ENCODE results near the gene S100A13. TPM values are rescaled to one million over a fixed set of nuclear protein-coding genes. Genes with fewer than 3 reads are reported as not detected.

Gene S100A13
- total and polyA plus RNA-seq, 9 of the 15 experiments (the other 6 are each of a cell fraction or from before 2014, with no cell fraction given) = 41.9 to 129 (median 58.0) TPM

DNA sequence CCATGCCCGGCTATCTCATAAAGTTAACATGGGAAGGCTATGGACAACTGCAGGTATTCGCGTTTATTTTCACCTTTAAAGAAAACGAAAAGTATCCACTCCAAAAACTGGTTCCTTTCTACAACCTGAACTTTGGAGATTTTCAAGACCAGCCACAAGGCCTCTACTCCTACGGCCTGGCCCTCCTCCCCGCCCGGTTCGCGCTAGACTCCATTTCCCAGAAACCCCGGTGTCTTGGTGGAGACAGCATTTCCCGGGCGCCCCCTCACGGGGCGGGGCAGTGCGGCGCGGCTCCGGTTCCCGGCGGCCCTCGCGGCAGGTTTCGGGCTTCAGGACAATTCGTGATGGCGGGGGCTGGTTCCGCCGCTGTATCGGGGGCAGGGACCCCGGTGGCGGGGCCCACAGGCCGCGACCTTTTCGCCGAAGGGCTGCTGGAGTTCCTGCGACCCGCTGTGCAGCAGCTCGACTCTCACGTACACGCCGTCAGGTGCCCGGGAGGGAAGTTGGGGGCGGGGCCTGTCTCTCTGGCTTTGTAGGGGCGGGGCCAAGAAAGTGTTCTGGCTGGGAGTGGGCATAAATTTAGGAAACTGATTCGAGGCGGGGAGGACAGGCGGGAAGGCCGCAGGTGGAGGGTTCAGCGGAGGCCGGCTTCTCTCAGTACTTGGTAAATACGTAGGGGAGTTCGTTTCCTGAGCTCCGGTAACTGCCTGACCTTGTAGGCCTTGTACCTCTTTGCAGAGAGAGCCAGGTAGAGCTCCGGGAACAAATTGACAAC, 31.3 kb upstream of the S100A13 start, which contains the start of gene SNAPIN (continued):
- TF ChIP-seq, protein P1, sequence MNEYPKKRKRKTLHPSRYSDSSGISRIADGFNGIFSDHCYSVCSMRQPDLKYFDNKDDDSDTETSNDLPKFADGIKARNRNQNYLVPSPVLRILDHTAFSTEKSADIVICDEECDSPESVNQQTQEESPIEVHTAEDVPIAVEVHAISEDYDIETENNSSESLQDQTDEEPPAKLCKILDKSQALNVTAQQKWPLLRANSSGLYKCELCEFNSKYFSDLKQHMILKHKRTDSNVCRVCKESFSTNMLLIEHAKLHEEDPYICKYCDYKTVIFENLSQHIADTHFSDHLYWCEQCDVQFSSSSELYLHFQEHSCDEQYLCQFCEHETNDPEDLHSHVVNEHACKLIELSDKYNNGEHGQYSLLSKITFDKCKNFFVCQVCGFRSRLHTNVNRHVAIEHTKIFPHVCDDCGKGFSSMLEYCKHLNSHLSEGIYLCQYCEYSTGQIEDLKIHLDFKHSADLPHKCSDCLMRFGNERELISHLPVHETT (CRISPR knock-in tag; conservative IDR thresholded peaks at IDR 0.05 in 1 of 2, IDR thresholded peaks at IDR 0.05 in 1 of 2) = peak in 1 of 2 experiments; percentile 75; a peak in 2 of 4 replicates
- TF ChIP-seq OTX1 (CRISPR knock-in tag; IDR thresholded peaks at IDR 0.05) = no peak
- TF ChIP-seq SP2 (IDR thresholded peaks at IDR 0.05; ENCODE audit: extremely low read depth, low read depth, low read length, poor library complexity, severe bottlenecking) = no peak
- no peak for TF ChIP-seq TCFL5 (CRISPR knock-in tag; conservative IDR thresholded peaks at IDR 0.05)
- no peak for TF ChIP-seq ZNF507 (tag; conservative IDR thresholded peaks at IDR 0.05)
- TF ChIP-seq, protein P2, sequence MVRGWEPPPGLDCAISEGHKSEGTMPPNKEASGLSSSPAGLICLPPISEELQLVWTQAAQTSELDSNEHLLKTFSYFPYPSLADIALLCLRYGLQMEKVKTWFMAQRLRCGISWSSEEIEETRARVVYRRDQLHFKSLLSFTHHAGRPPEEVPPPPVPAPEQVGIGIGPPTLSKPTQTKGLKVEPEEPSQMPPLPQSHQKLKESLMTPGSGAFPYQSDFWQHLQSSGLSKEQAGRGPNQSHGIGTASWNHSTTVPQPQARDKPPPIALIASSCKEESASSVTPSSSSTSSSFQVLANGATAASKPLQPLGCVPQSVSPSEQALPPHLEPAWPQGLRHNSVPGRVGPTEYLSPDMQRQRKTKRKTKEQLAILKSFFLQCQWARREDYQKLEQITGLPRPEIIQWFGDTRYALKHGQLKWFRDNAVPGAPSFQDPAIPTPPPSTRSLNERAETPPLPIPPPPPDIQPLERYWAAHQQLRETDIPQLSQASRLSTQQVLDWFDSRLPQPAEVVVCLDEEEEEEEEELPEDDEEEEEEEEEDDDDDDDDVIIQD (CRISPR knock-in tag; IDR thresholded peaks at IDR 0.05) = no peak
- no peak for TF ChIP-seq BRCA1 (IDR thresholded peaks at IDR 0.05)
- no peak for TF ChIP-seq BRCA1 (CRISPR knock-in tag; IDR thresholded peaks at IDR 0.05)
- TF ChIP-seq ZNF583 (CRISPR knock-in tag; IDR thresholded peaks at IDR 0.05) = no peak
- no peak for TF ChIP-seq ASH1L (IDR thresholded peaks at IDR 0.05; ENCODE audit: borderline replicate concordance, low read depth, partially characterized antibody)
- TF ChIP-seq, protein P3, sequence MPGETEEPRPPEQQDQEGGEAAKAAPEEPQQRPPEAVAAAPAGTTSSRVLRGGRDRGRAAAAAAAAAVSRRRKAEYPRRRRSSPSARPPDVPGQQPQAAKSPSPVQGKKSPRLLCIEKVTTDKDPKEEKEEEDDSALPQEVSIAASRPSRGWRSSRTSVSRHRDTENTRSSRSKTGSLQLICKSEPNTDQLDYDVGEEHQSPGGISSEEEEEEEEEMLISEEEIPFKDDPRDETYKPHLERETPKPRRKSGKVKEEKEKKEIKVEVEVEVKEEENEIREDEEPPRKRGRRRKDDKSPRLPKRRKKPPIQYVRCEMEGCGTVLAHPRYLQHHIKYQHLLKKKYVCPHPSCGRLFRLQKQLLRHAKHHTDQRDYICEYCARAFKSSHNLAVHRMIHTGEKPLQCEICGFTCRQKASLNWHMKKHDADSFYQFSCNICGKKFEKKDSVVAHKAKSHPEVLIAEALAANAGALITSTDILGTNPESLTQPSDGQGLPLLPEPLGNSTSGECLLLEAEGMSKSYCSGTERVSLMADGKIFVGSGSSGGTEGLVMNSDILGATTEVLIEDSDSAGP (CRISPR knock-in tag; IDR thresholded peaks at IDR 0.05) = no peak
- TF ChIP-seq, protein P4, sequence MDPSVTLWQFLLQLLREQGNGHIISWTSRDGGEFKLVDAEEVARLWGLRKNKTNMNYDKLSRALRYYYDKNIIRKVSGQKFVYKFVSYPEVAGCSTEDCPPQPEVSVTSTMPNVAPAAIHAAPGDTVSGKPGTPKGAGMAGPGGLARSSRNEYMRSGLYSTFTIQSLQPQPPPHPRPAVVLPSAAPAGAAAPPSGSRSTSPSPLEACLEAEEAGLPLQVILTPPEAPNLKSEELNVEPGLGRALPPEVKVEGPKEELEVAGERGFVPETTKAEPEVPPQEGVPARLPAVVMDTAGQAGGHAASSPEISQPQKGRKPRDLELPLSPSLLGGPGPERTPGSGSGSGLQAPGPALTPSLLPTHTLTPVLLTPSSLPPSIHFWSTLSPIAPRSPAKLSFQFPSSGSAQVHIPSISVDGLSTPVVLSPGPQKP (CRISPR knock-in tag; IDR thresholded peaks at IDR 0.05) = no peak
- TF ChIP-seq, protein P5, sequence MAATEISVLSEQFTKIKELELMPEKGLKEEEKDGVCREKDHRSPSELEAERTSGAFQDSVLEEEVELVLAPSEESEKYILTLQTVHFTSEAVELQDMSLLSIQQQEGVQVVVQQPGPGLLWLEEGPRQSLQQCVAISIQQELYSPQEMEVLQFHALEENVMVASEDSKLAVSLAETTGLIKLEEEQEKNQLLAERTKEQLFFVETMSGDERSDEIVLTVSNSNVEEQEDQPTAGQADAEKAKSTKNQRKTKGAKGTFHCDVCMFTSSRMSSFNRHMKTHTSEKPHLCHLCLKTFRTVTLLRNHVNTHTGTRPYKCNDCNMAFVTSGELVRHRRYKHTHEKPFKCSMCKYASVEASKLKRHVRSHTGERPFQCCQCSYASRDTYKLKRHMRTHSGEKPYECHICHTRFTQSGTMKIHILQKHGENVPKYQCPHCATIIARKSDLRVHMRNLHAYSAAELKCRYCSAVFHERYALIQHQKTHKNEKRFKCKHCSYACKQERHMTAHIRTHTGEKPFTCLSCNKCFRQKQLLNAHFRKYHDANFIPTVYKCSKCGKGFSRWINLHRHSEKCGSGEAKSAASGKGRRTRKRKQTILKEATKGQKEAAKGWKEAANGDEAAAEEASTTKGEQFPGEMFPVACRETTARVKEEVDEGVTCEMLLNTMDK (IDR thresholded peaks at IDR 0.05; ENCODE audit: borderline replicate concordance, insufficient read depth, low read depth, low read length, poor library complexity, severe bottlenecking) = peak; percentile 96
- no peak for TF ChIP-seq TGIF2 (CRISPR knock-in tag; IDR thresholded peaks at IDR 0.05)
- no peak for TF ChIP-seq ZNF41 (CRISPR knock-in tag; conservative IDR thresholded peaks at IDR 0.05)
- TF ChIP-seq RBM22 (IDR thresholded peaks at IDR 0.05; ENCODE audit: low read depth, low read length, poor library complexity, severe bottlenecking) = no peak
- no peak for TF ChIP-seq PYGO2 (tag; IDR thresholded peaks at IDR 0.05)
- TF ChIP-seq SIX5 (IDR thresholded peaks at IDR 0.05; ENCODE audit: borderline replicate concordance in 1 of 2, insufficient read depth in 1 of 2, low read depth in 1 of 2, low read length in 2 of 2) = peak; percentile 72 to 87

All from K562 (cell line).